HCT116 (cell line): ENCODE data around the gene LAYN. TPM values are rescaled to one million over a fixed set of nuclear protein-coding genes. Genes with fewer than 3 reads are reported as not detected.

Experiments used
- ATAC-seq: fragments of 200-7000 bp; cut with Tn5 transposase; 2 replicates; pipeline ENCODE4 v1.9.1; 2020; ENCODE audit warnings: mild to moderate bottlenecking, moderate library complexity
- BruUV-seq: library from RNA; stranded (reverse); fragments of 400-500 nt; replicated peaks from 2 replicates; lab custom pipeline; 2021; lab: Mats Ljungman, UMichigan
- CTCF ChIA-PET: fragments of 300-600 bp; sonication (Branson Sonifier 250); formaldehyde crosslinking; loops from one replicate; lab custom pipeline; 2021; ENCODE audit warnings: antibody characterized with exemption; lab: Charles Lee
- POLR2A ChIA-PET: fragments of 300-600, 350-600 bp; sonication (Branson Sonifier 250); formaldehyde crosslinking; loops from one replicate; lab custom pipeline; 2021; ENCODE audit warnings: antibody characterized with exemption; lab: Charles Lee
- RAD21 ChIA-PET, 2 experiments: fragments of 300-600 bp; sonication (Branson Sonifier 250); formaldehyde crosslinking; loops; one replicate each; lab custom pipeline; 2023; ENCODE audit warnings: low total read pairs in 2 of 2; ENCODE audit not compliant: uncharacterized antibody in 2 of 2, unreplicated experiment in 2 of 2, low non-redundant PET in 1 of 2; lab: Charles Lee
- DNase-seq: peaks from one replicate; pipeline ENCODE4 v3.0.0-alpha.2; 2010; ENCODE audit warnings: low read depth, low spot score
- H2AFZ ChIP-seq: fragments of 200-600 bp; shearing (Covaris generic), sonication (generic); 2 replicates; pipeline ENCODE4 v1.6.1; 2017; ENCODE audit warnings: low read depth, mixed run types, mixed read lengths, antibody characterized with exemption, low read length; ENCODE audit not compliant: poor library complexity, severe bottlenecking
- H3K27ac ChIP-seq: 2 replicates; pipeline ENCODE4 v1.5.1; 2012; ENCODE audit warnings: low read depth, low read length
- H3K27me3 ChIP-seq: fragments of 200-600 bp; sonication (generic); 2 replicates; pipeline ENCODE4 v1.6.1; 2016; ENCODE audit warnings: mixed run types, low read length, mixed read lengths; ENCODE audit not compliant: insufficient read depth
- H3K36me3 ChIP-seq, 2 experiments: fragments of 200-500 bp in 1 of 2; fragments of 200-600 bp in 1 of 2; sonication (Bioruptor generic) in 1 of 2; sonication (generic) in 1 of 2; 2 replicates each; pipeline versions ENCODE4 v1.5.1 to v1.6.1; 2014 to 2016; ENCODE audit warnings: low read length in 2 of 2, inconsistent platforms in 1 of 2, mixed read lengths in 1 of 2, mixed run types in 1 of 2; ENCODE audit not compliant: insufficient read depth in 2 of 2, control insufficient read depth in 1 of 2
- H3K4me1 ChIP-seq, 2 experiments: fragments of 200-600 bp in 1 of 2; sonication (generic) in 1 of 2; 2 replicates each; pipeline versions ENCODE4 v1.5.1 to v1.6.1; 2012 to 2017; ENCODE audit warnings: low read length in 2 of 2, inconsistent platforms in 1 of 2, mild to moderate bottlenecking in 1 of 2, mixed read lengths in 1 of 2, mixed run types in 1 of 2, moderate library complexity in 1 of 2; ENCODE audit not compliant: insufficient read depth in 2 of 2, control insufficient read depth in 1 of 2
- H3K4me2 ChIP-seq: fragments of 200-600 bp; sonication (generic); 2 replicates; pipeline ENCODE4 v1.6.1; 2017; ENCODE audit warnings: mixed run types, low read length, mixed read lengths
- H3K4me3 ChIP-seq, 2 experiments: fragments of 200-600 bp in 1 of 2; sonication (generic) in 1 of 2; replicated peaks in 1 of 2; 2 replicates each; pipeline ENCODE4 v1.5.1; 2011 to 2016; ENCODE audit warnings: low read length in 2 of 2, control low read depth in 1 of 2, low read depth in 1 of 2, mild to moderate bottlenecking in 1 of 2, mixed read lengths in 1 of 2, mixed run types in 1 of 2
- H3K79me2 ChIP-seq: fragments of 200-600 bp; sonication (generic); 2 replicates; pipeline ENCODE4 v1.6.1; 2017; ENCODE audit warnings: mild to moderate bottlenecking, mixed run types, low read length, moderate library complexity, mixed read lengths; ENCODE audit not compliant: insufficient read depth
- H3K9ac ChIP-seq: fragments of 200-600 bp; sonication (generic); 2 replicates; pipeline ENCODE4 v1.6.1; 2016; ENCODE audit warnings: low read length, mixed read lengths
- H3K9me2 ChIP-seq: fragments of 200-600 bp; sonication (generic), shearing (Covaris generic); 2 replicates; pipeline ENCODE4 v1.6.1; 2017; ENCODE audit warnings: mixed run types, mild to moderate bottlenecking, moderate library complexity; ENCODE audit not compliant: insufficient read depth
- H3K9me3 ChIP-seq, 2 experiments: fragments of 200-500 bp in 1 of 2; fragments of 200-600 bp in 1 of 2; sonication (Bioruptor generic) in 1 of 2; sonication (generic) in 1 of 2; 2 replicates each; pipeline ENCODE4 v1.6.1; 2014 to 2017; ENCODE audit warnings: low read length in 2 of 2, mixed read lengths in 2 of 2, inconsistent platforms in 1 of 2, low read depth in 1 of 2, mild to moderate bottlenecking in 1 of 2, mixed run types in 1 of 2, moderate library complexity in 1 of 2; ENCODE audit not compliant: control insufficient read depth in 1 of 2, insufficient read depth in 1 of 2
- H4K20me1 ChIP-seq: fragments of 200-600 bp; sonication (generic), shearing (Covaris generic); 2 replicates; pipeline ENCODE4 v1.6.1; 2017; ENCODE audit warnings: mixed run types, mild to moderate bottlenecking, moderate library complexity; ENCODE audit not compliant: insufficient read depth
- CBX3 ChIP-seq: IDR thresholded peaks from 2 replicates; pipeline ENCODE4 v1.6.1; 2012; ENCODE audit warnings: low read depth
- CEBPB ChIP-seq: IDR thresholded peaks from 2 replicates; pipeline ENCODE4 v1.6.1; 2012; ENCODE audit warnings: low read depth
- CTCF ChIP-seq, 3 experiments: fragments of 200-600 bp in 1 of 3; sonication (generic) in 1 of 3; IDR thresholded peaks in 2 of 3; conservative IDR thresholded peaks in 1 of 3; 2 replicates each; pipeline ENCODE4 v1.5.1; 2012 to 2017; ENCODE audit warnings: low read depth in 2 of 3, low read length in 2 of 3, antibody characterized with exemption in 1 of 3, borderline replicate concordance in 1 of 3, control low read depth in 1 of 3, mild to moderate bottlenecking in 1 of 3, mixed read lengths in 1 of 3, mixed run types in 1 of 3, moderate library complexity in 1 of 3; ENCODE audit not compliant: insufficient read depth in 1 of 3
- EGR1 ChIP-seq: IDR thresholded peaks from 2 replicates; pipeline ENCODE4 v1.6.1; 2012; ENCODE audit warnings: low read depth
- ELF1 ChIP-seq: IDR thresholded peaks from 2 replicates; pipeline ENCODE4 v1.6.1; 2012; ENCODE audit warnings: low read depth, borderline replicate concordance
- EZH2 ChIP-seq: fragments of 200-600 bp; sonication (generic); IDR thresholded peaks from 2 replicates; pipeline ENCODE4 v1.6.1; 2017; ENCODE audit warnings: antibody characterized with exemption, mixed run types
- EZH2phosphoT487 ChIP-seq: fragments of 200-600 bp; IDR thresholded peaks from 2 replicates; pipeline ENCODE4 v1.6.1; 2018; ENCODE audit warnings: antibody characterized with exemption, borderline replicate concordance
- FOSL1 ChIP-seq: IDR thresholded peaks from 2 replicates; pipeline ENCODE4 v1.6.1; 2012; ENCODE audit warnings: low read depth
- RAD21 ChIP-seq: IDR thresholded peaks from 2 replicates; pipeline ENCODE4 v1.6.1; 2012; ENCODE audit warnings: low read depth, mild to moderate bottlenecking
- SIN3A ChIP-seq: IDR thresholded peaks from 2 replicates; pipeline ENCODE4 v1.6.1; 2012; ENCODE audit warnings: low read depth
- SP1 ChIP-seq: IDR thresholded peaks from 2 replicates; pipeline ENCODE4 v1.6.1; 2012; ENCODE audit warnings: low read depth
- SRF ChIP-seq: IDR thresholded peaks from 2 replicates; pipeline ENCODE4 v1.6.1; 2012; ENCODE audit warnings: low read depth
- ZNF274 ChIP-seq: fragments of 200-500 bp; sonication (Bioruptor generic); IDR thresholded peaks from 2 replicates; pipeline ENCODE4 v1.6.1; 2014; ENCODE audit warnings: mild to moderate bottlenecking, low read depth, low read length, inconsistent platforms
- intact Hi-C: fragments of 100-400 bp; cut with micrococcal nuclease; formaldehyde crosslinking; loops from 2 replicates; pipeline ENCODE4 v1.10.0; 2022
- total RNA-seq: library from RNA; stranded (reverse); gene quantifications from one replicate; pipeline ENCODE4 v1.2.1, GENCODE V29; 2021; ENCODE audit not compliant: unreplicated experiment
- TF ChIP-seq, protein P1 (sequence below): IDR thresholded peaks from 2 replicates; pipeline ENCODE4 v1.6.1; 2012
- TF ChIP-seq, protein P2 (sequence below): IDR thresholded peaks from 2 replicates; pipeline ENCODE4 v1.6.1; 2012

LAYN gene
- total RNA-seq, 1 experiment from 2014 or later, result not detected

- RAD21 ChIA-PET, result no interaction called here
- DNase-seq, result no peak
- Histone ChIP-seq H3K9ac (no peak overlapping the region), H3K4me3 (no peak overlapping the region)
- intact Hi-C loops, result no loop called here
- TF ChIP-seq SIN3A, result no peak
- no peak for TF ChIP-seq CBX3
- TF ChIP-seq EZH2, result no peak
- no peak for TF ChIP-seq RAD21
- no peak for TF ChIP-seq SRF
- TF ChIP-seq FOSL1, result no peak
- TF ChIP-seq EZH2phosphoT487, result no peak
- no peak for TF ChIP-seq CEBPB
- TF ChIP-seq SP1, result no peak
- TF ChIP-seq, protein P1, sequence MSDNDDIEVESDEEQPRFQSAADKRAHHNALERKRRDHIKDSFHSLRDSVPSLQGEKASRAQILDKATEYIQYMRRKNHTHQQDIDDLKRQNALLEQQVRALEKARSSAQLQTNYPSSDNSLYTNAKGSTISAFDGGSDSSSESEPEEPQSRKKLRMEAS, result no peak
- TF ChIP-seq ELF1, result no peak
- TF ChIP-seq EGR1, result no peak
- TF ChIP-seq CTCF (IDR thresholded peaks at IDR 0.05 in 2 of 3, conservative IDR thresholded peaks at IDR 0.05 in 1 of 3; ENCODE audit: borderline replicate concordance in 1 of 3, insufficient read depth in 1 of 3, low read depth in 2 of 3, low read length in 2 of 3), result no peak
- TF ChIP-seq ZNF274, result no peak
- TF ChIP-seq, protein P2, sequence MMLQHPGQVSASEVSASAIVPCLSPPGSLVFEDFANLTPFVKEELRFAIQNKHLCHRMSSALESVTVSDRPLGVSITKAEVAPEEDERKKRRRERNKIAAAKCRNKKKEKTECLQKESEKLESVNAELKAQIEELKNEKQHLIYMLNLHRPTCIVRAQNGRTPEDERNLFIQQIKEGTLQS, result no peak
- TF ChIP-seq, all 23 proteins: peak for 0
- no peaks in the 10 kb centered on the region for H3K27me3 ChIP-seq
- H4K20me1 ChIP-seq, result no peaks in the 10 kb centered on the region
- BruUV-seq, result no TSS peak
- no peaks in the 10 kb centered on the region for H3K79me2 ChIP-seq
- H3K9me3 ChIP-seq, result no peaks in the 10 kb centered on the region; a peak in 1 of 4 replicates
- H3K36me3 ChIP-seq, result no peaks in the 10 kb centered on the region
- no peak overlapping the region for H3K27ac ChIP-seq
- ATAC-seq, result no peak
- no peaks in the 10 kb centered on the region; the same call in 1 of the 2 replicates for H3K9me2 ChIP-seq
- POLR2A ChIA-PET, result no interaction called here
- CTCF ChIA-PET, result interaction anchor here (1.3 kb wide), 1 partner anchor 111 kb away, joined by 3 read pairs; no protein-coding TSS in a partner anchor
- no peak overlapping the region for H3K4me2 ChIP-seq
- peaks cover 0 to 16% of the 10 kb centered on the region in 2 experiments; a peak in 2 of 4 replicates for H3K4me1 ChIP-seq
- no peak overlapping the region for H2AFZ ChIP-seq
Measured at GRCh38 chr11:111557425-111558111, 17.0 kb downstream of the LAYN start.
